ENCODE results near the gene PPA2. TPM values are rescaled to one million over a fixed set of nuclear protein-coding genes. Genes with fewer than 3 reads are reported as not detected.

The PPA2 gene
- total RNA-seq, 1 donor, result 103 TPM

- no peak for TF ChIP-seq CTCF (IDR thresholded peaks at IDR 0.05; ENCODE audit: insufficient read depth, low read depth, low read length)
- H3K4me3 ChIP-seq (ENCODE audit: low read depth, low read length), result no peak overlapping the region
- no peak for DNase-seq (ENCODE audit: low read depth)
Measured at GRCh38 chr4:105400901-105401677, 72.8 kb downstream of the PPA2 start.

DNA sequence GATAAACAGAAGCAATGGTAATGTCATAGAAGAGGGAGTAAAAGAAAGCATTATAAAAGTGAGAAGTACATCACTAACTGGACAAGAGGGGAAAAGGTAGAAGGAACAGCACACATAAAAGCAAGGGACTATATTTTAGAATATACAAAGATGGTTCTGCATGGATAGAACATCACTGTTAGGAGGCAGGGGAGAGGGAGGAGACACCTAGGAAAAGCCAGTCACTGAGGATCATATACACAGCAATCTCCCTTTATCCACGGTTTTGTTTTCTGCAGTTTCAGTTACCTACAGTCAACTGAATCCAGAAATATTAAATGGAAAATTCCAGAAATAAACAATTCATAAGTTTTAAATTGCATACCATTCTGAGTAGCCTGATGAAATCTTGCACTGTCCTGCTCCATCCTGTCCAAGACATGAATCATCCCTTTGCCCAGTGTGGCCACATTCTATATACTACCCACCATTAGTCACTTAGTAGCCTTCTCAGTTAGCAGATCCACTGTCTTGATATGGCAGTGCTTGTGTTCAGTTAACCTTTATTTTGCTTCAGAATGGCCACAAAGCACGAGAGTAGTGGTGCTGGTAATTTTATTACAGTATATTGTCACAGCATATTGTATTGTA is 74.2 kb downstream of the PPA2 start:
- peak; percentile 84 for DNase-seq (ENCODE audit: low read depth)
- TF ChIP-seq CTCF (IDR thresholded peaks at IDR 0.05; ENCODE audit: insufficient read depth, low read depth, low read length), result no peak
- H3K4me3 ChIP-seq (ENCODE audit: low read depth, low read length), result no peak overlapping the region

- H3K4me3 ChIP-seq (ENCODE audit: low read depth, low read length), result no peak overlapping the region
- DNase-seq (ENCODE audit: low read depth), result no peak
- no peak for TF ChIP-seq CTCF (IDR thresholded peaks at IDR 0.05; ENCODE audit: insufficient read depth, low read depth, low read length)
Measured at GRCh38 chr4:105392858-105393257, 81.0 kb downstream of the PPA2 start.

- no peak for DNase-seq (ENCODE audit: low read depth)
- TF ChIP-seq CTCF (IDR thresholded peaks at IDR 0.05; ENCODE audit: insufficient read depth, low read depth, low read length), result no peak
- H3K4me3 ChIP-seq (ENCODE audit: low read depth, low read length), result no peak overlapping the region
Measured at GRCh38 chr4:105389167-105389566, 84.7 kb downstream of the PPA2 start.

DNA sequence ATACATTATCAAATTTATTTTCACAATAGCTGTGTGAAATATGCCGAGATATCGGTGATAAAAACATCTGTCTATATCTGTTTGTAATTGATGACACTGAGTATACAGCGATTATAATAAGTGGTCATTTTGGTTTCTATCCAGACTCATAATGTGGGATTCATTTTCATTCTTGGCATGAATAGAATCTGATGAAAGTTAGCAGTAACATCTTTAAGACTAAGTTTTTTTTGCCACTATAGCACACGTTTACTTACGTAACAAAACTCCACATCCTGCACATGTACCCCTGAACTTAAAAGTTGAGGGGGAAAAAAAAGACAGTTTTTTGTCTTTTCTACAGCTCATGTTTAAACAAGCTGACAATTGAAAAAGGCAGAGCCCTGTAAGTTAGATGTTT is 86.4 kb downstream of the PPA2 start:
- no peak for DNase-seq (ENCODE audit: low read depth)
- no peak for TF ChIP-seq CTCF (IDR thresholded peaks at IDR 0.05; ENCODE audit: insufficient read depth, low read depth, low read length)
- H3K4me3 ChIP-seq (ENCODE audit: low read depth, low read length), result no peak overlapping the region

DNA sequence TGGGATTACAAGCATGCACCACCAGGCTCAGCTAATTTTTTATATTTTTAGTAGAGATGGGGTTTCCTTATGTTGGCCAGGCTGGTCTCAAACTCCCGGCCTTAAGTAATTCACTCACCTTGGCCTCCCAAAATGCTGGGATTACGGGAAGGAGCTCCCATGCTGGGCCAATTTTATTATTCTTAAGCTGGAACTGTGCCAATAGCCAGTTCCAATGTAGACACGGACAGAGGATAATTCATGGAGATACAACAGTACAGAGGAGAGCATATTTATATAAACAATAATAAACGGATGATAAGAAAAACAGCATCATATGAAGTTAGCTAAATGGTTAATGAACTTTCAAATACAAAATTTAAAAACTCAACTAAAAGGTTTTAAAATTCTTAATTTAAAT is 87.8 kb downstream of the PPA2 start:
- TF ChIP-seq CTCF (IDR thresholded peaks at IDR 0.05; ENCODE audit: insufficient read depth, low read depth, low read length), result no peak
- H3K4me3 ChIP-seq (ENCODE audit: low read depth, low read length), result no peak overlapping the region
- DNase-seq (ENCODE audit: low read depth), result no peak

All from fibroblast of villous mesenchyme (primary cell).